Upper lobe of left lung (tissue), 6 donors: ENCODE results near the gene TTC3. TPM values are rescaled to one million over a fixed set of nuclear protein-coding genes. Genes with fewer than 3 reads are reported as not detected.
A peak's percentile ranks its signal among the peaks of the same experiment; 100 is the strongest.

Experiments
- ATAC-seq, 2 donors: fragments of 200-7000 bp; cut with Tn5 transposase; one replicate each; pipeline ENCODE4 v1.9.1; 2022; ENCODE audit warnings: mild to moderate bottlenecking in 2 of 2, moderate library complexity in 2 of 2; ENCODE audit not compliant: low FRiP score in 2 of 2
- DNase-seq, 2 donors: peaks; one replicate each; pipeline ENCODE4 v3.0.0-alpha.2; 2019 to 2020
- H3K27ac ChIP-seq, 4 donors: fragments of 200-600 bp; sonication (generic); one replicate each; pipeline ENCODE4 v1.5.1; 2016 to 2019
- H3K27me3 ChIP-seq, 4 donors: fragments of 200-600 bp; sonication (generic); one replicate each; pipeline ENCODE4 v1.5.1; 2017 to 2019
- H3K36me3 ChIP-seq, 4 donors: fragments of 200-600 bp; sonication (generic); one replicate each; pipeline ENCODE4 v1.5.1; 2016 to 2019
- H3K4me1 ChIP-seq, 4 donors: fragments of 200-600 bp; sonication (generic); one replicate each; pipeline ENCODE4 v1.5.1; 2018 to 2019
- H3K4me3 ChIP-seq, 4 donors: fragments of 200-600 bp; sonication (generic); one replicate each; pipeline ENCODE4 v1.5.1; 2017 to 2019; ENCODE audit warnings: mild to moderate bottlenecking in 2 of 4, moderate library complexity in 1 of 4
- H3K9me3 ChIP-seq, 4 donors: fragments of 200-600 bp; sonication (generic); one replicate each; pipeline ENCODE4 v1.5.1; 2018 to 2019
- EP300 ChIP-seq, 4 donors: sonication (generic); formaldehyde crosslinking; IDR thresholded peaks; one replicate each; pipeline ENCODE4 v1.5.1; 2017; ENCODE audit warnings: antibody characterized with exemption in 4 of 4, control low read depth in 2 of 4
- POLR2A ChIP-seq, 4 donors: fragments of 450-650 bp; IDR thresholded peaks; one replicate each; pipeline ENCODE4 v1.5.1; 2016 to 2017; ENCODE audit warnings: antibody characterized with exemption in 4 of 4, mild to moderate bottlenecking in 2 of 4
- POLR2AphosphoS5 ChIP-seq, 2 donors: sonication (generic); formaldehyde crosslinking; IDR thresholded peaks; one replicate each; pipeline ENCODE4 v1.5.1; 2017; ENCODE audit warnings: antibody characterized with exemption in 2 of 2
- WGBS, 2 donors: methylation state at CpG; one replicate each; pipeline ENCODE4 v1.1.5; 2017 to 2018; 5-methylcytosine and 5-hydroxymethylcytosine counted together
- total RNA-seq, 6 donors: library from RNA; depleted of rRNA in 4 of 6; stranded (reverse); fragments of >200 nt in 4 of 6; gene quantifications; one replicate each; pipeline versions ENCODE4 v1.1.0 to v1.2.1, GENCODE V29; 2016 to 2021
- TF ChIP-seq, protein P1 (sequence below), 6 experiments: fragments of 450-650 bp in 4 of 6; fragments of 200-600 bp in 2 of 6; sonication (generic) in 2 of 6; IDR thresholded peaks; one replicate each; pipeline ENCODE4 v1.5.1; 2016 to 2019; ENCODE audit warnings: antibody characterized with exemption in 6 of 6
- donor health status: DM: no; HTN: no; CAD: no; lungs with moderate emphysema.
- donor health status: DM: no; HTN: yes; CAD: no; lungs with severe emphysema.

Gene TTC3
- total RNA-seq, 6 donors from 2014 or later: 69.9 to 395 (median 88.2) TPM

DNA sequence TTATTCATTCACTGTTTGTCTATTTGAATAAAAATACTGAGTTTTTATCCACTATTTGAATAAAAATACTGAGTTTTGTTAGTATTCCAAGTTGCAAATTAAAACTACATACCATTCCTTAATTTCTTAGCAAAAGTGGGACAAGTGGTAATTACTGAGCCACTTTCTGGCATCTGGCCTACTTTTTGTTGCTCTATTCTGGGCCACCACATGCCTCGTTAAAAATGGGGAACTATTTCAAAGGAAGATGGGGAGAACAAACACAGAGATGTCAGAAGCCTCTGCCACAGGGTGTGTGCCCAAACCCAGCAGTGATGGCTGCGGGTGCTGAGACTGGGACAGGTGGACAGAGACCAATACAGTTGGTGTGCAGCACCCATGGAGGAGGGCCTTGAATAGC is 14.8 kb upstream of the TTC3 start:
- Histone ChIP-seq H3K36me3 (no peaks in the 10 kb centered on the region), H3K4me3 (no peak overlapping the region), H3K4me1 (peaks cover 0 to 8% (median 2%) of the 10 kb centered on the region in 4 donors), H3K9me3 (no peaks in the 10 kb centered on the region), H3K27me3 (no peaks in the 10 kb centered on the region), H3K27ac (no peak overlapping the region)
- no peak for DNase-seq
- WGBS, 2 donors: 53 to 54% methylated on average over 2 of the region's 2 CpGs
- ATAC-seq: peak in 1 of 2 donors; percentile 45
- TF ChIP-seq, protein P1, sequence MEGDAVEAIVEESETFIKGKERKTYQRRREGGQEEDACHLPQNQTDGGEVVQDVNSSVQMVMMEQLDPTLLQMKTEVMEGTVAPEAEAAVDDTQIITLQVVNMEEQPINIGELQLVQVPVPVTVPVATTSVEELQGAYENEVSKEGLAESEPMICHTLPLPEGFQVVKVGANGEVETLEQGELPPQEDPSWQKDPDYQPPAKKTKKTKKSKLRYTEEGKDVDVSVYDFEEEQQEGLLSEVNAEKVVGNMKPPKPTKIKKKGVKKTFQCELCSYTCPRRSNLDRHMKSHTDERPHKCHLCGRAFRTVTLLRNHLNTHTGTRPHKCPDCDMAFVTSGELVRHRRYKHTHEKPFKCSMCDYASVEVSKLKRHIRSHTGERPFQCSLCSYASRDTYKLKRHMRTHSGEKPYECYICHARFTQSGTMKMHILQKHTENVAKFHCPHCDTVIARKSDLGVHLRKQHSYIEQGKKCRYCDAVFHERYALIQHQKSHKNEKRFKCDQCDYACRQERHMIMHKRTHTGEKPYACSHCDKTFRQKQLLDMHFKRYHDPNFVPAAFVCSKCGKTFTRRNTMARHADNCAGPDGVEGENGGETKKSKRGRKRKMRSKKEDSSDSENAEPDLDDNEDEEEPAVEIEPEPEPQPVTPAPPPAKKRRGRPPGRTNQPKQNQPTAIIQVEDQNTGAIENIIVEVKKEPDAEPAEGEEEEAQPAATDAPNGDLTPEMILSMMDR (IDR thresholded peaks at IDR 0.05): no peak
- TF ChIP-seq POLR2A (IDR thresholded peaks at IDR 0.05) (no peak), EP300 (IDR thresholded peaks at IDR 0.05) (no peak), POLR2AphosphoS5 (IDR thresholded peaks at IDR 0.05) (no peak)

- H3K9me3 ChIP-seq: no peaks in the 10 kb centered on the region
- 65 to 83% methylated on average over 5 of the region's 5 CpGs for WGBS, 2 donors
- ATAC-seq (no peak), DNase-seq (no peak)
- no peak for TF ChIP-seq EP300 (IDR thresholded peaks at IDR 0.05)
- TF ChIP-seq POLR2A (IDR thresholded peaks at IDR 0.05): no peak
- no peak for TF ChIP-seq POLR2AphosphoS5 (IDR thresholded peaks at IDR 0.05)
- TF ChIP-seq, protein P1 (IDR thresholded peaks at IDR 0.05): no peak
- H3K27ac ChIP-seq: no peak overlapping the region
- peaks cover 0 to 8% (median 2%) of the 10 kb centered on the region in 4 donors for H3K4me1 ChIP-seq
- no peaks in the 10 kb centered on the region for H3K36me3 ChIP-seq
- H3K27me3 ChIP-seq: no peaks in the 10 kb centered on the region
- H3K4me3 ChIP-seq: no peak overlapping the region
Observed at GRCh38 chr21:37059181-37059580, 13.9 kb upstream of the TTC3 start.

- Histone ChIP-seq H3K9me3 (no peaks in the 10 kb centered on the region), H3K27ac (no peak overlapping the region), H3K27me3 (no peaks in the 10 kb centered on the region), H3K36me3 (peaks cover 0 to 4% (median under 1%) of the 10 kb centered on the region in 4 donors), H3K4me3 (no peak overlapping the region), H3K4me1 (peaks cover 0 to 8% (median 2%) of the 10 kb centered on the region in 4 donors)
- TF ChIP-seq EP300 (IDR thresholded peaks at IDR 0.05) (no peak), POLR2AphosphoS5 (IDR thresholded peaks at IDR 0.05) (peak in 1 of 2 donors; percentile 31)
- peak; percentile 89 to 90 for ATAC-seq
- peak in 1 of 2 donors; percentile 75 for DNase-seq
- 93 to 100% methylated on average over 1 of the region's 1 CpG for WGBS, 2 donors
Observed at GRCh38 chr21:37060296-37060695, 12.8 kb upstream of the TTC3 start.

DNA sequence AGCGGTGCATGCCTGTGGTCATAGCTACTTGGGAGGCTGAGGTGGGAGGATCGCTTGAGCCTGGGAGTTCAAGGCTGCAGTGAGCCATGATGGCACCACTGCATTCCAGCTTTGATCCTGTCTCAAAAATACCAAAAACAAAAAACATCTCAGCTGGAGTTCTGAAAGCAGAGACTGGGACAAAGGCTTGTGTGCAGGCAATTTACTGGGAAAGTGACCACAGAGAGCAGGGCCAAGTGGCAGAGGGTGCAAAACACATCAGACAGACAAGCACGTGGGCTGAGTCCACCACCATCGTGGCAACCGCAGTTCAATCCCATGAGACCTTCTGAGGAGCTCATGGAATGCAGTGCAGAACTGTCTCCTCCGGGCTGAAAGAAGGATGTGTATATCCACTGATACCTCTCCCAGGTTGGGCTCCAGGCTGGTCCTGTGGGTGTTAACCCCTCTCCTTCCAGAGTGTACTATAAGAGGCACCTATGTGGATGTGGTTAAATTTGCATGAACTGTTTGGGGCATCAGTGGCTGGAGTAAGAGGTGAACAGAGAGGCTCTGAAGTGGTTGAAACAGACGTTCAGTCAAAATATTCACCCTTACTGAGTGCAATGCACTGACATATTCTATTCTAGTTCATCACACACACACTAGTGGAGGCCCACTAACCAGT is 11.0 kb upstream of the TTC3 start:
- DNase-seq: no peak
- H3K9me3 ChIP-seq: no peaks in the 10 kb centered on the region
- no peak overlapping the region for H3K4me3 ChIP-seq
- no peak for ATAC-seq
- no peaks in the 10 kb centered on the region for H3K27me3 ChIP-seq
- 72 to 84% methylated on average over 7 of the region's 7 CpGs for WGBS, 2 donors
- H3K36me3 ChIP-seq: peaks cover 0 to 13% (median 3%) of the 10 kb centered on the region in 4 donors
- peaks cover 0 to 8% (median 2%) of the 10 kb centered on the region in 4 donors for H3K4me1 ChIP-seq
- H3K27ac ChIP-seq: no peak overlapping the region
- TF ChIP-seq, protein P1 (IDR thresholded peaks at IDR 0.05): no peak

DNA sequence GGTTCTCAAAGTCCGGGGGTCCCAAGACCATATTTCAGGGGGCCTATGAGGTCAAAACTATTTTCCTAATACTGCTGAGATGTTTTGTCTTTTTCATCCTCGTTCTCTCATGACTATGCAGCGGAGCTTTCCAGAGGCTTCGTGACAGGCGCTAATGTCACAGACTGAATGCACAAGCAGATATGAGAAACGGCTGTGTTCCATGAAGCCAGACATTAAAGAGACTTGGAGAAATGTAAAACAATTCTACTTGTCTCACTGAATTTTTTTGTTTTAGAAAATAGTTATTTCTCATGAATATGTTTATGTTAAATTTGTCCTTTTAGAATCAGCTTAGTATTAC is 10.5 kb upstream of the TTC3 start:
- Histone ChIP-seq H3K27ac (no peak overlapping the region), H3K36me3 (peaks cover 0 to 13% (median 3%) of the 10 kb centered on the region in 4 donors), H3K4me3 (no peak overlapping the region), H3K27me3 (no peaks in the 10 kb centered on the region), H3K9me3 (no peaks in the 10 kb centered on the region), H3K4me1 (peaks cover 0 to 8% (median 2%) of the 10 kb centered on the region in 4 donors)
- WGBS, 2 donors: 85 to 91% methylated on average over 6 of the region's 6 CpGs
- ATAC-seq (no peak), DNase-seq (no peak)
- TF ChIP-seq, protein P1 (IDR thresholded peaks at IDR 0.05): no peak
- TF ChIP-seq EP300 (IDR thresholded peaks at IDR 0.05): no peak
- no peak for TF ChIP-seq POLR2A (IDR thresholded peaks at IDR 0.05)
- TF ChIP-seq POLR2AphosphoS5 (IDR thresholded peaks at IDR 0.05): no peak
